Measurements from ENCODE around the gene TMEM131L. TPM values are rescaled to one million over a fixed set of nuclear protein-coding genes. Genes with fewer than 3 reads are reported as not detected.

Gene TMEM131L
- total and polyA plus RNA-seq, 12 donors = 2.5 to 11.7 (median 4.8) TPM

DNA sequence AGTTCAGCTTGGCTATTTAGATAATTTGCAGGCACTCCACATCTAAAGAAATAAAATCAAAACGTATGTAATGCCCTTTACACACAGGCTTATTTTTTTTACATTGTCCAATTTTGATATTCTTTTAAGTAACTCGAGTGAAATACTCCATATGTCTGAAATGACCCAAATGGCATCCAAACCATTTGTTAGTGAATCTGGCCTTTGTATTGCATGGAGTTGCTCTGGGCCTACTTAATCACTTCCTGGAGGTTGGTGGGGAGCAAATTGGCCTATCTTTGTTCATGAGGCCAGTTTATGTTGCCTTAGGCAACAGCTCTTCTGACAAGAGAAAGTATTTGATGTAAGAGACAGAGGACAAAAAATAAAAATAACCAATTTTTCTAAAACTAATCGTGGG is 47.6 kb upstream of the TMEM131L start:
- Histone ChIP-seq H3K4me1 (replicated peaks in 1 of 2) (no peaks in the 10 kb centered on the region), H3K4me3 (no peak overlapping the region), H3K27me3 (no peaks in the 10 kb centered on the region), H3K36me3 (replicated peaks in 1 of 2) (no peaks in the 10 kb centered on the region), H3K27ac (no peak overlapping the region), H3K9me3 (replicated peaks in 1 of 3) (no peaks in the 10 kb centered on the region)
- intact Hi-C loops (cut with DNase I) = no loop called here
- no peak for DNase-seq
- TF ChIP-seq POLR2A (IDR thresholded peaks at IDR 0.05) = no peak
- TF ChIP-seq, protein P1, sequence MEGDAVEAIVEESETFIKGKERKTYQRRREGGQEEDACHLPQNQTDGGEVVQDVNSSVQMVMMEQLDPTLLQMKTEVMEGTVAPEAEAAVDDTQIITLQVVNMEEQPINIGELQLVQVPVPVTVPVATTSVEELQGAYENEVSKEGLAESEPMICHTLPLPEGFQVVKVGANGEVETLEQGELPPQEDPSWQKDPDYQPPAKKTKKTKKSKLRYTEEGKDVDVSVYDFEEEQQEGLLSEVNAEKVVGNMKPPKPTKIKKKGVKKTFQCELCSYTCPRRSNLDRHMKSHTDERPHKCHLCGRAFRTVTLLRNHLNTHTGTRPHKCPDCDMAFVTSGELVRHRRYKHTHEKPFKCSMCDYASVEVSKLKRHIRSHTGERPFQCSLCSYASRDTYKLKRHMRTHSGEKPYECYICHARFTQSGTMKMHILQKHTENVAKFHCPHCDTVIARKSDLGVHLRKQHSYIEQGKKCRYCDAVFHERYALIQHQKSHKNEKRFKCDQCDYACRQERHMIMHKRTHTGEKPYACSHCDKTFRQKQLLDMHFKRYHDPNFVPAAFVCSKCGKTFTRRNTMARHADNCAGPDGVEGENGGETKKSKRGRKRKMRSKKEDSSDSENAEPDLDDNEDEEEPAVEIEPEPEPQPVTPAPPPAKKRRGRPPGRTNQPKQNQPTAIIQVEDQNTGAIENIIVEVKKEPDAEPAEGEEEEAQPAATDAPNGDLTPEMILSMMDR (IDR thresholded peaks at IDR 0.05) = no peak
- WGBS, 4 donors = 64 to 76% (median 73%) methylated on average over 3 of the region's 3 CpGs

DNA sequence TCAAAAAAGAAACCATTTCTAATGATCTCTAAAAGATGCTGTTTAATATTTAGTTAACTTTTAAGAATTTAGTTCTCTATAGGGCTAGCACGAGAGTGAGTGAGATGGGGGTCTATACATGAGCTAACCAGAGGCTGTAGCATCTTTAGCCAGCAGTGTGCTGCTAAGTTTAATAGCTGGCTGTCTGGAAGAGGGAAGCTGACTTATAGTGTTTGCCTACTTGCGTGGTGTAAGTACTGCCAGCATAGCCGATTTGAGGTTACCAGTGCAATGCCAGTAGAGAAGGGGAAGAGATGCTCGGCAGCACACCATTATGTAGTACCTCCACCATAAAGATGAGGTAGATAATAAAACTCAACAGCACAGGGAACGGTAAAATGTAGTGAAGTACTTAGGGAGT is 47.1 kb upstream of the TMEM131L start:
- TF ChIP-seq, protein P1 (IDR thresholded peaks at IDR 0.05) = no peak
- TF ChIP-seq POLR2A (IDR thresholded peaks at IDR 0.05) = no peak
- Histone ChIP-seq H3K9me3 (replicated peaks in 1 of 3) (no peaks in the 10 kb centered on the region), H3K36me3 (replicated peaks in 1 of 2) (no peaks in the 10 kb centered on the region), H3K4me3 (no peak overlapping the region), H3K4me1 (replicated peaks in 1 of 2) (no peaks in the 10 kb centered on the region), H3K27me3 (no peaks in the 10 kb centered on the region), H3K27ac (no peak overlapping the region)
- DNase-seq = no peak
- intact Hi-C loops (cut with DNase I) = no loop called here
- 79 to 87% (median 84%) methylated on average over 5 of the region's 5 CpGs for WGBS, 4 donors

DNA sequence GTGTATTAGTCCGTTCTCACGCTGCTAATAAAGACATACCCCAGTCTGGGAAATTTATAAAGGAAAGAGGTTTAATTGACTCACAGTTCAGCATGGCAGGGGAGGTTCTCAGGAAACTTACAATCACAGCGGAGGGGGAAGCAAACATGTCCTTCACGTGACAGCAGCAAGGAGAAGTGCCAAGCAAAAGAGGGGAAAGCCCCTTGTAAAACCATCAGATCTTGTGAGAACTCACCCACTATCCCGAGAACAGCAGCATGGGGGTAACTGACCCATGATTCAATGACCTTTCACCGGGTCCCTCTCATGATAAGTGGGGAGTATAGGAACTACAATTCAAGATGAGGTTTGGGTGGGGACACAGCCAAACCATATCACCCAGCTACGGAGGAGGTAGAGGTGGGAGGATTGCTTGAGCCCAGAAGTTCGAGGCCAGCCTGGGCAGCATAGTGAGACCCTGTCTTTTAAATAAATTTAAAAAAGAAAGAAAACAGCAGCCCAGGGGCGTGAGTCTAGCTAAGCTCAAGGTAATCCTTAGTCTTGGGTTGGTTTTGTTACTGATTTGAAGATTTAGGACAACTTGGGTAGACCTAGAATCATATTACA is 46.4 kb upstream of the TMEM131L start:
- H3K4me3 ChIP-seq = no peak overlapping the region
- TF ChIP-seq, protein P1 (IDR thresholded peaks at IDR 0.05) = no peak
- no peak for TF ChIP-seq POLR2A (IDR thresholded peaks at IDR 0.05)
- WGBS, 4 donors = 81 to 95% (median 86%) methylated on average over 9 of the region's 9 CpGs
- no peaks in the 10 kb centered on the region for H3K36me3 ChIP-seq (replicated peaks in 1 of 2)
- H3K9me3 ChIP-seq (replicated peaks in 1 of 3) = no peaks in the 10 kb centered on the region
- no peak for DNase-seq
- intact Hi-C loops (cut with DNase I) = no loop called here
- no peaks in the 10 kb centered on the region for H3K27me3 ChIP-seq
- no peak overlapping the region for H3K27ac ChIP-seq
- H3K4me1 ChIP-seq (replicated peaks in 1 of 2) = no peaks in the 10 kb centered on the region

DNA sequence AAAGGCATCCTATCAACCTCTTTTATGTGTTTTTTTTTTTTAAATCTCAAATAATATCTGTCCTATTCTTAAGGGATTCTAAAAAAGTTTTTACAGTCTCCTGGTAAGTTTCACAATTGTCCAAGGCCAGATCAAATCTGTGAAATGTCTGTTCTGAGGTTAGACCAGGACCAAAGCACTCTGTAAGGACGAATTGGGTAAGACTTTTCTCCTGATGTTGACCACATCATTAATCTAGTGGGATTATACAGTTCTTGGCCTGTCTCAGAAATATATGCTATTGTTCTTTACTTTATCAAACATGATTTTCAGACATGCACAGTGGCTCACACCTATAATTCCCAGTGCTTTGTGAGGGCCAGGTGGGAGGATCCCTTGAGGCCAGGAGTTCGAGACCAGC is 45.8 kb upstream of the TMEM131L start:
- TF ChIP-seq, protein P1 (IDR thresholded peaks at IDR 0.05) = no peak
- no peak for TF ChIP-seq POLR2A (IDR thresholded peaks at IDR 0.05)
- H3K36me3 ChIP-seq (replicated peaks in 1 of 2) = no peaks in the 10 kb centered on the region
- H3K27ac ChIP-seq = no peak overlapping the region
- 84 to 92% (median 86%) methylated on average over 2 of the region's 2 CpGs for WGBS, 4 donors
- no peak overlapping the region for H3K4me3 ChIP-seq
- intact Hi-C loops (cut with DNase I) = no loop called here
- no peaks in the 10 kb centered on the region for H3K27me3 ChIP-seq
- H3K9me3 ChIP-seq (replicated peaks in 1 of 3) = no peaks in the 10 kb centered on the region
- no peaks in the 10 kb centered on the region for H3K4me1 ChIP-seq (replicated peaks in 1 of 2)
- DNase-seq = no peak

Data from adrenal gland (tissue), 12 donors.